Tibial nerve (tissue), 4 donors: ENCODE measurements around the gene GLIPR2.

ENCODE experiments used
- CTCF ChIP-seq, 5 experiments: fragments of 200-600 bp in 3 of 5; fragments of 450-650 bp in 2 of 5; sonication (generic) in 3 of 5; IDR thresholded peaks; one replicate each; pipeline ENCODE4 v1.5.1; 2016 to 2019; ENCODE audit warnings: antibody characterized with exemption in 5 of 5, mild to moderate bottlenecking in 3 of 5, moderate library complexity in 2 of 5
- EP300 ChIP-seq, 2 donors: sonication (generic); formaldehyde crosslinking; IDR thresholded peaks; one replicate each; pipeline ENCODE4 v1.6.1; 2017; ENCODE audit warnings: antibody characterized with exemption in 2 of 2, mild to moderate bottlenecking in 1 of 2

GRCh38 chr9:36110434-36110833 is 26.1 kb upstream of the GLIPR2 start:
- TF ChIP-seq EP300 (IDR thresholded peaks at IDR 0.05), result no peak
- TF ChIP-seq CTCF (IDR thresholded peaks at IDR 0.05), result no peak
